Heart right ventricle (tissue), 16 donors: ENCODE data around the gene FIS1. TPM values are rescaled to one million over a fixed set of nuclear protein-coding genes. Genes with fewer than 3 reads are reported as not detected.

ENCODE experiments used
- ATAC-seq, 8 donors: fragments of 200-7000 bp; cut with Tn5 transposase; one replicate each; pipeline ENCODE4 v1.9.1; 2020; ENCODE audit warnings: mild to moderate bottlenecking in 8 of 8, moderate library complexity in 8 of 8, moderate number of reproducible peaks in 1 of 8
- DNase-seq, 2 donors: peaks; one replicate each; pipeline ENCODE4 v3.0.0-alpha.2; 2020
- H3K27ac ChIP-seq, 10 donors: fragments of 200-600 bp; sonication (generic) in 2 of 10; one replicate each; pipeline versions ENCODE4 v1.5.0 to v1.8.0; 2020 to 2022; ENCODE audit warnings: mild to moderate bottlenecking in 3 of 10
- H3K27me3 ChIP-seq, 7 donors: fragments of 200-600 bp; one replicate each; pipeline ENCODE4 v1.8.0; 2021 to 2022; ENCODE audit warnings: mild to moderate bottlenecking in 2 of 7
- H3K36me3 ChIP-seq, 9 donors: fragments of 200-600 bp; sonication (generic) in 1 of 9; one replicate each; pipeline versions ENCODE4 v1.5.0 to v1.8.0; 2020 to 2022; ENCODE audit warnings: mild to moderate bottlenecking in 2 of 9
- H3K4me1 ChIP-seq, 9 donors: fragments of 200-600 bp; sonication (generic) in 1 of 9; one replicate each; pipeline versions ENCODE4 v1.5.0 to v1.8.0; 2020 to 2022; ENCODE audit warnings: mild to moderate bottlenecking in 4 of 9
- H3K4me3 ChIP-seq, 10 donors: fragments of 200-600 bp; sonication (generic) in 2 of 10; one replicate each; pipeline versions ENCODE4 v1.5.0 to v1.8.0; 2020 to 2022; ENCODE audit warnings: mild to moderate bottlenecking in 7 of 10, moderate library complexity in 2 of 10
- H3K9me3 ChIP-seq, 11 donors: fragments of 200-600 bp in 10 of 11; sonication (generic) in 2 of 11; one replicate each; pipeline versions ENCODE4 v1.5.0 to v1.8.0; 2013 to 2022; ENCODE audit warnings: mild to moderate bottlenecking in 2 of 11, control low read depth in 1 of 11, moderate library complexity in 1 of 11
- CTCF ChIP-seq, 9 donors: fragments of 200-600 bp; sonication (generic) in 2 of 9; IDR thresholded peaks; one replicate each; pipeline versions ENCODE4 v1.5.0 to v1.8.0; 2021 to 2022; ENCODE audit warnings: antibody characterized with exemption in 9 of 9, mild to moderate bottlenecking in 5 of 9, moderate library complexity in 1 of 9
- WGBS, 2 donors: extraction: QIAGEN DNeasy Blood & Tissue Kit; methylation state at CpG; one replicate each; pipeline ENCODE4 v1.1.7; 2013; ENCODE audit warnings: inconsistent platforms in 1 of 2; 5-methylcytosine and 5-hydroxymethylcytosine counted together
- intact Hi-C, 10 donors: fragments of 100-400 bp; cut with DNase I; formaldehyde crosslinking; loops; one replicate each; pipeline versions ENCODE4 v1.11.1 to v1.14.2; 2022
- polyA plus RNA-seq, 2 donors: library from polyadenylated mRNA; stranded (reverse); fragments of 200-250 nt; gene quantifications; one replicate each; pipeline ENCODE4 v1.2.3, GENCODE V29; 2013
- total RNA-seq, 10 donors: library from RNA; stranded (reverse); fragmentation: NEBNext Ultra II Directional in 3 of 10; extraction: Animal tissue kit (Norgen Biotek cat#: 25700) in 3 of 10; gene quantifications; one replicate each; pipeline versions ENCODE4 v1.2.1 to v1.2.4, GENCODE V29; 2021 to 2023
- donor health status: Arrhythmogenic right ventricular cardiomyopathy.
- donor health status: ischemic (EF 13 %, LVEDD 7.1; RV severe dilation, severe dysfunction).
- donor health status: healthy with polysubstance abuse.
- donor health status: DM: no; HTN: yes; CAD: no.
- donor health status: DM: no; HTN: no; CAD: no.
- donor health status: ischemic (EF 25% LVEDD 6.9; RV normal size, moderate dysfunction).
- donor health status: ischemic (EF 25% LVEDD 5.7; RV mildly dilated, moderate dysfunction).
- donor health status: healthy.
- donor health status: DM: yes; HTN: yes; CAD: no.
- donor health status: Ischemic cardiomyopathy.
- donor health status: ischemic (EF 35%, LVEDD 5.7; RV mildly dilated, moderate dysfunction).
- donor health status: nonischemic (EF 11% LVEDD 7.7; RV severe dilation, severe dysfunction).
- donor health status: DM: yes; HTN: yes; CAD: no.
- donor health status: PGD.
- donor health status: ischemic (EF 29% LVEDD 5.4; RV normal size, mild dysfunction).
- donor health status: nonischemic (EF 23%, LVEDD 6.1; RV moderate dilation, normal function).

Gene FIS1
- total and polyA plus RNA-seq, 12 donors: 147 to 439 (median 292) TPM

DNA sequence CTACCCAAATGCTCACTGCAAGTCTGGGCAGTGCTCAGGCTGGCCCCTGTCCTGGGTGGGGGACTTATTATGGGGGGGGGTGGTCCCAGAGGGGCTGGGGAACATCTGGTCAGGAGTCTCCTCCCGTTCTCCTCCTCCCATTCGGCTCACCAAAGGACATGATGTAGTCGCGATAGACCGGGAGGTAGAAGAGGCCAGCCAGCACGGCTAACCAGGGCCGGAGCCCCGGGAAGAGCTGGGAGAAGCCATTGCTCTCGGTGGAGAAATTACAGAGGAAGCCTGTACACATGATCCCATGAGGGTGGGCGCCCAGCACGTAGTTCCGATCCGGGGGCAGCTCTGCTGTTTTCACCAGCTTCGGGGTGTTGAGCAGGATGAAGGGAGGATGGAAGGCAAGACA is 46.4 kb downstream of the FIS1 start:
- H3K9me3 ChIP-seq: no peaks in the 10 kb centered on the region
- peaks cover 4 to 14% (median 9%) of the 10 kb centered on the region in 9 donors for H3K4me1 ChIP-seq
- no peak for TF ChIP-seq CTCF (IDR thresholded peaks at IDR 0.05)
- no peak overlapping the region for H3K27ac ChIP-seq
- no peaks in the 10 kb centered on the region for H3K36me3 ChIP-seq
- H3K4me3 ChIP-seq: no peak overlapping the region
- H3K27me3 ChIP-seq: peaks cover 25 to 85% (median 80%) of the 10 kb centered on the region in 7 donors
- ATAC-seq (no peak), DNase-seq (no peak)
- 51 to 60% methylated on average over 14 of the region's 14 CpGs for WGBS, 2 donors
- intact Hi-C loops: loop anchor here in 2 of 10 donors (10.0 kb wide), 1 partner anchor 86 kb away; no protein-coding TSS in a partner anchor

GRCh38 chr7:101197991-101198390 is 46.9 kb downstream of the FIS1 start:
- ATAC-seq: no peak

GRCh38 chr7:101195884-101196283 is 49.0 kb downstream of the FIS1 start:
- peaks cover 7 to 63% (median 55%) of the 10 kb centered on the region in 7 donors for H3K27me3 ChIP-seq
- intact Hi-C loops: loop anchor here in 2 of 10 donors (10.0 kb wide), 1 partner anchor 89 kb away; no protein-coding TSS in a partner anchor

More at GRCh38 chr7:101197991-101198390, 46.9 kb downstream of the FIS1 start:
- Histone ChIP-seq H3K9me3 (no peaks in the 10 kb centered on the region), H3K36me3 (no peaks in the 10 kb centered on the region), H3K4me3 (no peak overlapping the region), H3K4me1 (peaks cover 4 to 14% (median 9%) of the 10 kb centered on the region in 9 donors), H3K27me3 (peaks cover 25 to 84% (median 76%) of the 10 kb centered on the region in 7 donors), H3K27ac (no peak overlapping the region)
- WGBS, 2 donors: 58 to 68% methylated on average over 21 of the region's 21 CpGs
- no peak for TF ChIP-seq CTCF (IDR thresholded peaks at IDR 0.05)
- DNase-seq: no peak
- intact Hi-C loops: loop anchor here in 2 of 10 donors (10.0 kb wide), 1 partner anchor 87 kb away; no protein-coding TSS in a partner anchor

More at GRCh38 chr7:101195884-101196283, 49.0 kb downstream of the FIS1 start:
- ATAC-seq (no peak), DNase-seq (no peak)
- no peaks in the 10 kb centered on the region for H3K36me3 ChIP-seq
- H3K27ac ChIP-seq: no peak overlapping the region
- no peak for TF ChIP-seq CTCF (IDR thresholded peaks at IDR 0.05)
- 83 to 87% methylated on average over 16 to 17 of the region's 17 CpGs for WGBS, 2 donors
- no peak overlapping the region for H3K4me3 ChIP-seq
- H3K4me1 ChIP-seq: no peaks in the 10 kb centered on the region
- H3K9me3 ChIP-seq: no peaks in the 10 kb centered on the region

Other genes with a start within 250 kb of the FIS1 start
- gene MUC17, start 225.0 kb downstream of the FIS1 start, total RNA-seq: not detected
- not detected for gene MUC17, start 225.0 kb downstream of the FIS1 start, polyA plus RNA-seq
- 10 to 100 TPM; 12.8 to 28.4 (median 16.7) TPM for gene TRIM56, start 159.6 kb downstream of the FIS1 start, total RNA-seq
- 10 to 100 TPM in 1 of 2 donors, 1 to 10 TPM in 1; 5.8 to 12.9 TPM for gene TRIM56, start 159.6 kb downstream of the FIS1 start, polyA plus RNA-seq
- gene SERPINE1, start 118.0 kb downstream of the FIS1 start, total RNA-seq: 10 to 100 TPM in 3 of 10 donors, 1 to 10 TPM in 7; 1.2 to 67.8 (median 4.6) TPM
- gene SERPINE1, start 118.0 kb downstream of the FIS1 start, polyA plus RNA-seq: 100 to 1,000 TPM in 1 of 2 donors, 1 to 10 TPM in 1; 2.1 to 269 TPM
- gene AP1S1, start 90.6 kb downstream of the FIS1 start, total RNA-seq: 10 to 100 TPM in 7 of 10 donors, 1 to 10 TPM in 3; 7.8 to 15.2 (median 11.2) TPM
- 10 to 100 TPM; 16.1 to 33.1 TPM for gene AP1S1, start 90.6 kb downstream of the FIS1 start, polyA plus RNA-seq
- gene VGF, start 79.5 kb downstream of the FIS1 start, total RNA-seq: not detected
- gene VGF, start 79.5 kb downstream of the FIS1 start, polyA plus RNA-seq: under 1 TPM in 1 of 2 donors, not detected in 1; 0.17 TPM
- not detected for gene NAT16, start 64.8 kb downstream of the FIS1 start, total RNA-seq
- not detected for gene NAT16, start 64.8 kb downstream of the FIS1 start, polyA plus RNA-seq
- gene MOGAT3, start 44.0 kb downstream of the FIS1 start, total RNA-seq: not detected
- gene MOGAT3, start 44.0 kb downstream of the FIS1 start, polyA plus RNA-seq: not detected
- 10 to 100 TPM; 27.1 to 56.4 (median 36.0) TPM for gene PLOD3, start 27.5 kb downstream of the FIS1 start, total RNA-seq
- gene PLOD3, start 27.5 kb downstream of the FIS1 start, polyA plus RNA-seq: 10 to 100 TPM; 35.4 to 61.2 TPM
- gene ZNHIT1, start 26.9 kb downstream of the FIS1 start, total RNA-seq: 10 to 100 TPM; 45.4 to 59.3 (median 49.8) TPM
- gene ZNHIT1, start 26.9 kb downstream of the FIS1 start, polyA plus RNA-seq: 100 to 1,000 TPM in 1 of 2 donors, 10 to 100 TPM in 1; 99.2 to 194 TPM
- gene CLDN15, start 7.3 kb downstream of the FIS1 start, total RNA-seq: 1 to 10 TPM; 1.2 to 3.3 (median 1.7) TPM
- 1 to 10 TPM; 3.8 to 5.4 TPM for gene CLDN15, start 7.3 kb downstream of the FIS1 start, polyA plus RNA-seq
- gene IFT22, start 76.7 kb upstream of the FIS1 start, total RNA-seq: 10 to 100 TPM; 19.9 to 44.1 (median 32.5) TPM
- 10 to 100 TPM; 11.3 to 37.9 TPM for gene IFT22, start 76.7 kb upstream of the FIS1 start, polyA plus RNA-seq
- under 1 TPM in 1 of 10 donors, not detected in 9; 0.50 TPM for gene COL26A1, start 117.8 kb upstream of the FIS1 start, total RNA-seq
- under 1 TPM in 1 of 2 donors, not detected in 1; 0.07 TPM for gene COL26A1, start 117.8 kb upstream of the FIS1 start, polyA plus RNA-seq